Effector CD4-positive, alpha-beta T cell (primary cell): ENCODE data around the gene TMEM120B.

ENCODE experiments used
- DNase-seq: peaks from one replicate; pipeline ENCODE4 v3.0.0-alpha.2; 2020

The TMEM120B gene

DNA sequence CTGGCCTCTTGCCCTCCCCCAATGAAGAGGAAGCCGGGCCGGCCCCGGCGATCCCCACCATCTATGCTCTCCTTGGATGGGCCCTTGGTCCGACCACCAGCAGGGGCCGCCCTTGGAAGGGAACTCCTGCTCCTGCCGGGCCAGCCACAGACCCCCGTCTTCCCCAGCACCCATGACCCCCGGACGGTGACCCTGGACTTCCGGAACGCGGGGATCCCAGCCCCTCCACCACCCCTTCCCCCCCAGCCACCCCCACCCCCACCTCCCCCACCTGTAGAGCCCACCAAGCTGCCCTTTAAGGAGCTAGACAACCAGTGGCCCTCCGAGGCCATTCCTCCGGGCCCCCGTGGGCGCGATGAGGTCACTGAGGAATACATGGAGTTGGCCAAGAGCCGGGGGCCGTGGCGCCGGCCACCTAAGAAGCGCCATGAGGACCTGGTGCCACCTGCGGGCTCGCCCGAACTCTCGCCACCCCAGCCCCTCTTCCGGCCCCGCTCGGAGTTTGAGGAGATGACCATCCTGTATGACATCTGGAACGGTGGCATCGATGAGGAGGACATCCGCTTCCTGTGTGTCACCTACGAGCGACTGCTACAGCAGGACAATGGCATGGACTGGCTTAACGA, 110.7 kb downstream of the TMEM120B start:
- no peak for DNase-seq

DNA sequence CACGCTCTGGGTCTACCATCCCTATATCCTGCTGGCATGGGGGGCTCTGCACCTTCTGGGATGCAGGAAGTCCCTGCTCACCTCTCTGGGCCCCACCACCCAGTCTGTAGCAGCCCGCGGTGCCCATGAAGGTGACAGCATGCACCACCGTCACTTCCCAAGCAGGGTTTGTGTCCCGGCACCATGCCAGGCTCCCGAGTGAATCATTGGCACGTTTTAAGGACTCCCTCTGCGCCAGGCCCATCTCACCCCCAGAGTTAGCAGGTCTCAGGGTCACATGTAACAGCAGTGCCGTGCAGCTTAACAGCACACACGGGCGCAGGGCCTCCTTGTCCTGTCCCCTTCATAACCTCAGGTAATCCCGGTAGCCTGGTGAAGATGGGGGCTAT, 111.2 kb downstream of the TMEM120B start:
- no peak for DNase-seq

DNA sequence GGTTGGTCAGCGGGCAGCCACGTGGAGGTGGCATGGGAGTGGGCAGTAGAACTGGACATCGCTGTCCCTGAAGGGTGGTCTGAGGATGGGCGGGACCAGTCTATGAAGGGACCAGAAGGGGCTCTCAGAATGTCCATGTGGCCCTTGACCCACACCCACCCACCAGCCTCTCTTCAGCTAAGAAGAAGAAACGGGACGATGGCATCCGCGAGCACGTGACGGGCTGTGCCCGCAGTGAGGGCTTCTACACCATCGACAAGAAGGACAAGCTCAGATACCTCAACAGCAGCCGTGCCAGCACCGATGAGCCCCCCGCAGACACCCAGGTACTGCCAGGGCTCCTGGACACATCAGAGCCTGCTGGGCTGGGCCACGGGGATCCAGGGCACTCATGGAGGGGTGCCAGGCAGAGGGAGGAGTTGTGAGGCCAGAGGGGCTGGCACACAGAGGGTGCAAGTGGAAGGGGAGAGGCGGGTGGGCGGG, 112.5 kb downstream of the TMEM120B start:
- no peak for DNase-seq

DNA sequence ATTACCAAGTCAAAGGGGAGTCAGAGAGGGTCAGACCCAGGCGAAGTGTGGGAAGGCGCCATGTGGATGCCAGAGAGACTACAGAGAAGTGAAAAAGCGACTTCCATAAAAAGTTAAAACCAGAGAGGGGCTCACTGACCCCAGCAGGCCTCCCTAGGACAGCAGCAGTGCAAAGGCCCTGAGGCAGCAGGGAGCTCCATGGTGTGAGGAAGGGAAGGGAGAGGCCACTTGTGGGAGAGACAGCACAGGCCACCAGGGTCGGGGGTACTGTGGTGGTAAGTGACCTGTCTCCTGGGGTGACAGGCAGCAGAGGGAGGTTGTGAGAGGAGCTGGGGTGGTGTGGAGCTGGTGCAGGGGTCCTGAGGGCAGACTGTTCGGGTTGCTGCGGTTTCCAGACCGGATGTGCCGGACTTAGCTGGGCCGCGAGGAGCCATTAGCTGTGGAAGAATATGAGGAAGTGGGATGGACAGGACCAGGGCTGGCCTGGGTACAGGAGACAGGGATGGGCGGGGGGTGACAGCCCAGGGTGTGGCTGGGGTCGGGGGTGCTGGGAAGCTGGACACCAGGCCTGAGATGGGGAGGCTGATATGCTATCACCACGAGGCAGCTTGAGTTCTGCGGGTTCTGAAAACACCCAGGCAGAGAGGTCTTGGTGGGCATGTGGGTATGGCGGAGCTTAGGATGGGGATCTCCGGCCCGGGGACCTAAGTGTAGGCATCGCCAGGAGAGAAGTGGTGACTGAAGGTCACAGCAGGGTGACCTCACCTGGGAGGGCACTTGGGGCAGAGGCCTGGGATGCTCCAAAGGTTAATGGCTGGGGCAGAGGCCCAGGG, 114.0 kb downstream of the TMEM120B start:
- DNase-seq: no peak

DNA sequence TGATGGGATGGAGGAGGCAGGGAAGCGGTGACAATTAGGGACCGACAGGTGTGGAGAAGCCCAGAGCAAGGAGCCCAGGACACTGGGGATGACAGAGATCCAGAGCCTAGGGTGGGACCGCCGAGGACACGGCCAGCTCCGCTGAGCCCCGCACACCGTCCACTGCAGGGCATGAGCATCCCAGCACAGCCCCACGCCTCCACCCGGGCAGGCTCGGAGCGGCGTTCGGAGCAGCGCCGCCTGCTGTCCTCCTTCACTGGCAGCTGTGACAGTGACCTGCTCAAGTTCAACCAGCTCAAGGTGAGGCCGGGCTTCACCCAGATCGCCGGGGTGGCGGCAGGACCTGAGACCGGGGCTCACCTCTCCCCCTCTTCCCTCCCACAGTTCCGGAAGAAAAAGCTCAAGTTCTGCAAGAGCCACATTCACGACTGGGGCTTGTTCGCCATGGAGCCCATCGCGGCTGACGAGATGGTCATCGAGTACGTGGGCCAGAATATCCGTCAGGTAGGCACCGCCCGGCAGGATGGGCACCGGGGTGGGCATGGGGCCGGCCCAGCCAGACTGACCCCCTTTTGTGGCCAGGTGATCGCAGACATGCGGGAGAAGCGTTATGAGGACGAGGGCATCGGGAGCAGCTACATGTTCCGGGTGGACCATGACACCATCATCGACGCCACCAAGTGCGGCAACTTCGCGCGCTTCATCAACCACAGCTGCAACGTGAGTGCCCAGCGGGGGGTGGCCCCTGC, 115.0 kb downstream of the TMEM120B start:
- no peak for DNase-seq

DNA sequence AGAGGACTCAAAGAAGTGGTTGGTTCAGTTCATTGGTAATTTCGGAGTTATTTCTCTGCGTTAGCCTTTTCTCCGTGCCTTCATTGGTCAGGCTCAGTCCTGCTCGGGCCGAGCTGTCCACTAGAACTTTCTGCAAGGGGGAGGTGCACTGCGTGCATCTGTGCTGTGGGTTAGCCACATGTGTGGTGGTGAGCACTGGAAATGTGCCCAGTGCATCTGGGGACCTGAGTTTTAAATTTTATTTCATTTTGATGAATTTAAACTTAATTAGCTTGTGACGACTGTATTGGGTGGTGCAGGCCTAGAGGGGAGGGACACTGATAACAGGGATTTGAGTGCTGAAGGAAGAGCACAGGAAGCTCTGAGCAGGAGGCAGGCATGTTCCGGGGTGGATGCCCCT, 115.8 kb downstream of the TMEM120B start:
- no peak for DNase-seq

DNA sequence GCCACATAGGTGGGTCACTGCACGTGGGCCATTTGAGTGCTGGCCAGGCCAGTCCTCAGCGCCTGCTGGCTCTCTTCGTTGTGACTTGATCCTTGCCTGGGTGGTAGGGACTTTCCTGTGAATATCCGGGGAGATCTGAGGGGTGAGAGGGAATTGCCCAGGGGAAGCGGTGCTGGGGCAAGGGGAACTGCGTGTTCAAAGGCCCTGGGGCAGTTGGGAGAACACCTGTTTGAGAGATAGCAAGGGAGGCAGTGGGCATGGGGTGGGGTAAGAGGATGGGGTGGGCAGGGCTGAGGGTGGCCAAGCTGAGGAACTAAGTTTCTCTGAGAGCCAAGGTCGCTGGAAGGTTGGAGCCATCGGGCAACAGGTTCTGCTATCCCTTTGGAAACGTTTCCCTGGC, 116.3 kb downstream of the TMEM120B start:
- DNase-seq: no peak

DNA sequence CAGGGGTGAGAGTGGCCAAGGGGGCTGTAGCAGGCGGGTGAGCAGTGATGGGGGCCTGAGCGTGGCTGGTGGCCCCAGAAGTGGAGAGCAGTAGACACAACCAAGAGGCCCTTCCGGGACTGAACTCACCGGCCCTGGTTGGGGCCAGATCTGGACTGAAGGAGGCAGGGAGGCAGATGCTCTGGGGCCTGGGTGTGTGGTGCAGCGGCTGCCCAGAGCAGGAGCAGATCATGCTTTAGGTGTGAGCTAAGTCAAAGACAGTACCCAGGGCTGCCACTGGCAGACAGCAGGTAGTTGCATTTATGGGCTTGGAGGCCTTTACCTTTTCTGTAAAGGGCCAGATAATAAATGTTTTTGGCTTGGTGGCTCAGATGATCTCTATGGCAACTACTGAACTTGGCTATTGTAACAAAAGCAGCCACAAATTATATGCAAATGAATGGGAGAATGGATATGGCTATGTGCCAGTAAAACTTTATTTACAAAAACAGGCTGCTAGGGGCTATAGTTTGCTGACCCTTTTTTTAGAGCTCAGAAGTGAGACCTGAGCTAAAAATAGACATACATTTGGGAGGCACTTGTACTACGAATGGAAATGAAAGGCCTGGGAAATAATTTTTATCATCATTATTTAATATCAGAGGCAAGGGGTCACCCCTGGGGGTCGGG, 116.8 kb downstream of the TMEM120B start:
- DNase-seq: no peak

DNA sequence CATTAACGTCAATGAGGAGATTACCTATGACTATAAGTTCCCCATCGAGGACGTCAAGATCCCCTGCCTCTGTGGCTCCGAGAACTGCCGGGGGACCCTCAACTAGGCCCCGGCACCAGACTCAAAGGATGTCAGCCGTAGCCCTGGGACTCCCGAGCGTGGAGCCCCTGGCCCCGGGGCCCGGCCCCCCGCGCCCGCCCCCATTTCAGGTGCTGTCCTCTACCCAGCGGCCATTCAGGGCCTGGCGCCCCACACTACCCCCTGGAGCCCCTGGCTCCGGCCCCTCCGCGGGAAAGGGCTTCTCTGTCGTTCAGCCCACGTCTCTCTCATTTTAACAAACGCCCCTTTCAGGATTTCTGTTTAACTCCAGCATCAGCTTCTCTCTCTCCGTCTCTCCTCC, 117.6 kb downstream of the TMEM120B start:
- DNase-seq: no peak

DNA sequence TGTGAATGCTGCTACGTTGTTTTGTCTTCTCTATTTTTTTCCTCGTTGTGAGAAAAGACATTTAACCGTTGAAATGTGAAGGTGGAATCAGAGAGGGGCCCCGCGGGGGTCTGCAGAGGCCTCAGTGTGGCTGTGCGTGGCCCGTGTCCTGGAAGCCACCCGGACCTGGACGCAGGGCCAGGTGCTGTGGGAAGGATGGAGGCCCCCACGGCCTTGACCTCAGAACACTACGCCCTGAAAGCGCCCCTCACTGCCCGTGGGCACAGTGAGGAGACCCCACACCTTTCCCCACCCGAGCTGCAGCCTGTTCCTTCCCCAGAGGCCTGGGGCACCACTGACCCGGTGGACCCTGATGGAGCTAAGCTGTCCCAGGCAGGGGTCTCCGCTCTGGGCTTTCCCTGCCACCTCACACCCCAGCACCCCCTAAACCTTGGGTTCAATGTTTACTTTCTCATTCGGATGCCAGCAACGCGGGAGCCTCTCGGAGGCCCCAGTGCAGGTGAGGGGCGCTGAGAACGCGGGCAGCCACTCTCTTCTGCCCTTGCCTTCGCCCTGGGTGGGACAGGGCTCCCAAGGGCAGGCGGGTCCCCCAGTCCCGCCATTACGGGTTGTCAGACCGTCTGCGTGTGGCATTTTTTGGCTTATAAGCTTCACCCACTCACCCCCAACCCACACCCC, 118.2 kb downstream of the TMEM120B start:
- DNase-seq: no peak
